NCI-H1105 treated with DMSO at 0.1 percent for 48 hours (cell line): ENCODE data around the gene FOXP4.

Source experiments
- DNase-seq: peaks from one replicate; lab custom pipeline; 2025; lab: John Stamatoyannopoulos, UW

Gene FOXP4

GRCh38 chr6:41563060-41563776, 17.0 kb downstream of the FOXP4 start:
- DNase-seq, result no peak

- no peak for DNase-seq
Measured at GRCh38 chr6:41564448-41565142, 18.4 kb downstream of the FOXP4 start.

- no peak for DNase-seq
Measured at GRCh38 chr6:41565701-41566100, 19.5 kb downstream of the FOXP4 start.

GRCh38 chr6:41566961-41567360, 20.8 kb downstream of the FOXP4 start:
- no peak for DNase-seq

- DNase-seq, result no peak
Measured at GRCh38 chr6:41567684-41568083, 21.5 kb downstream of the FOXP4 start.

- no peak for DNase-seq
Measured at GRCh38 chr6:41568202-41568584, 22.0 kb downstream of the FOXP4 start.

GRCh38 chr6:41568585-41569384, 22.6 kb downstream of the FOXP4 start:
- no peak for DNase-seq

- no peak for DNase-seq
Measured at GRCh38 chr6:41570259-41570615, 24.1 kb downstream of the FOXP4 start.

GRCh38 chr6:41571021-41571780, 25.0 kb downstream of the FOXP4 start:
- DNase-seq, result no peak

- no peak for DNase-seq
Measured at GRCh38 chr6:41572613-41573012, 26.4 kb downstream of the FOXP4 start.

GRCh38 chr6:41573276-41573675, 27.1 kb downstream of the FOXP4 start:
- DNase-seq, result no peak

GRCh38 chr6:41573985-41574384, 27.8 kb downstream of the FOXP4 start:
- no peak for DNase-seq

GRCh38 chr6:41575598-41575997, 29.4 kb downstream of the FOXP4 start:
- DNase-seq, result no peak

- no peak for DNase-seq
Measured at GRCh38 chr6:41576667-41577066, 30.5 kb downstream of the FOXP4 start.

GRCh38 chr6:41577356-41578216, 31.4 kb downstream of the FOXP4 start:
- no peak for DNase-seq

- DNase-seq, result no peak
Measured at GRCh38 chr6:41578217-41579087, 32.3 kb downstream of the FOXP4 start.

GRCh38 chr6:41579088-41579610, 33.0 kb downstream of the FOXP4 start:
- no peak for DNase-seq

GRCh38 chr6:41580690-41581089, 34.5 kb downstream of the FOXP4 start:
- DNase-seq, result no peak

GRCh38 chr6:41581381-41581991, 35.3 kb downstream of the FOXP4 start:
- DNase-seq, result no peak

- DNase-seq, result no peak
Measured at GRCh38 chr6:41582540-41582939, 36.4 kb downstream of the FOXP4 start.
